ENCODE data around the gene TREML1. TPM values are rescaled to one million over a fixed set of nuclear protein-coding genes. Genes with fewer than 3 reads are reported as not detected.
A peak's percentile ranks its signal among the peaks of the same experiment; 100 is the strongest.

Gene TREML1
- not detected for total RNA-seq

DNA sequence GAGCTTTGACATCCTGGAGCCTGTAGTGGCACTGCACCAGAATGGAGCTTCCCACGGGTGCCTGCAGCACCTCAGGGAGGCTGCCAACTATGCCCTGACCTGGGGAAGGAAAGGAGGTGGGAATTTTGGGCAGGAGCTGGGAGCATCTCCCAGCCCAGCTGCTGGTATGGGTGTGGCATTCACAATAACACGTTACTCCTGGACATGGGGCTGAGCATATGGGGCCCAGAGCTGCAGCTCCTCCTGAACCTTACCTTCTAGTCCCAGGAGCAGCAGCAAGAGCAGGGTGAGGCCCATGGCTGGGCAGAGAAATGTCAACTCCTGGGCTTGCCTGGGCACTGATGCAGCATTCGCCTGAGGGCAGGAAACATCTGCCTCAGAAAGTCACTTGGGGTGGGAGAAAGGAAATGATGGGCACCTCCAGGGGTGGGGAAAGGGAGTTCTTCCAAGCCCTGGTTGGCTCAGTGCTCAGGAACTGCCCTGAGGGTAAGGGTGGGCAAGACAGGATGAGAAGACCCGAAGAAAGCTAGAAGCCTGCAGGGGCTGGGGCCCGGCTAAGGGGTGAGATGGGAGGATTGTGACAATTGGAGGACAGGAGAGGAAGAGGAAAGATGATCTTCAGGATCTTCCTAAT, at the start of gene TREML1:
TSS of gene TREML1 (minus strand) at position 356 of the 634 bp plus-strand sequence. CDS start at position 297, 59 bp downstream.
- Histone ChIP-seq H3K27me3 (no peaks in the 10 kb centered on the region), H3K27ac (no peak within 1 kb of the TSS), H3K36me3 (no peaks in the 10 kb centered on the region), H3K9me3 (no peaks in the 10 kb centered on the region), H3K4me3 (no peak within 1 kb of the TSS), H3K4me1 (no peaks in the 10 kb centered on the region)
- no peak for DNase-seq
- in situ Hi-C loops (cut with MboI; ENCODE audit: low pct_ligation_motif_present in 1 of 4, low pct_unique_long_range_greater_than_20kb in 1 of 4, low sequenced_read_pairs in 3 of 4) (no loop called here), intact Hi-C loops (cut with DNase I; ENCODE audit: low total_unique reads) (no loop called here)
- 20 to 58% methylated on average over 1 to 5 of the region's 5 CpGs for WGBS, 2 donors (ENCODE audit: low coverage in 1 of 2)
- no peak for TF ChIP-seq POLR2AphosphoS5 (IDR thresholded peaks at IDR 0.05)
- no peak for TF ChIP-seq EP300 (IDR thresholded peaks at IDR 0.05; ENCODE audit: low read depth)
- TF ChIP-seq POLR2A (IDR thresholded peaks at IDR 0.05) = no peak
- TF ChIP-seq CTCF (IDR thresholded peaks at IDR 0.05) = no peak

DNA sequence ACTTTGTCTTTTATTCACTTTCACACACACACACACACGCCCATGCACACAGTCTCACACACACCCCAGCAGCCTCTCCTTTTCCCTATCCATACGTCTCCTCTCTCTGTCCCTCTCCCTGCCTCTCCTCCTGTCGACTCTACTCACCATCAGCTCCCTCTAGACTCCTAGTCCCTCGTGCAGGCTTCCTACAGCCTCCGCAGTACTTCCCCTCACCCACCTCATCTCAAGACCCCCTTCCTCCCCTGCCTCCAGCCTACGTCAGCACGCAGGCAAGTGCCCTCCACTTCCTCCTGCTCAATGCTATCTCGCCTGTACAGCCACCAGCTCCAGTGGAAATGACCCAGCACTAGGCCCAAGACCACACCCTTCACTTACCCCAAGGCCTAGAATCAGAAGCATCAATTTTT, 47.6 kb upstream of the TREML1 start:
- 50 to 64% methylated on average over 2 to 8 of the region's 8 CpGs for whole genome bisulfite sequencing, 2 donors (ENCODE audit: low coverage in 1 of 2)
- no peak overlapping the region for H3K4me3 ChIP-seq
- H3K27ac ChIP-seq = no peak overlapping the region
- DNase-seq = no peak
- H3K36me3 ChIP-seq = no peaks in the 10 kb centered on the region
- peaks cover 0 to 7% (median 0%) of the 10 kb centered on the region in 4 donors for H3K4me1 ChIP-seq
- no peaks in the 10 kb centered on the region for H3K27me3 ChIP-seq
- no peak for TF ChIP-seq EP300 (IDR thresholded peaks at IDR 0.05; ENCODE audit: low read depth)
- TF ChIP-seq CTCF (IDR thresholded peaks at IDR 0.05) = no peak
- no peak for TF ChIP-seq POLR2AphosphoS5 (IDR thresholded peaks at IDR 0.05)
- TF ChIP-seq POLR2A (IDR thresholded peaks at IDR 0.05) = no peak
- in situ Hi-C loops (cut with MboI; ENCODE audit: low pct_ligation_motif_present in 1 of 4, low pct_unique_long_range_greater_than_20kb in 1 of 4, low sequenced_read_pairs in 3 of 4) (no loop called here), intact Hi-C loops (cut with DNase I; ENCODE audit: low total_unique reads) (no loop called here)
- no peaks in the 10 kb centered on the region for H3K9me3 ChIP-seq

DNA sequence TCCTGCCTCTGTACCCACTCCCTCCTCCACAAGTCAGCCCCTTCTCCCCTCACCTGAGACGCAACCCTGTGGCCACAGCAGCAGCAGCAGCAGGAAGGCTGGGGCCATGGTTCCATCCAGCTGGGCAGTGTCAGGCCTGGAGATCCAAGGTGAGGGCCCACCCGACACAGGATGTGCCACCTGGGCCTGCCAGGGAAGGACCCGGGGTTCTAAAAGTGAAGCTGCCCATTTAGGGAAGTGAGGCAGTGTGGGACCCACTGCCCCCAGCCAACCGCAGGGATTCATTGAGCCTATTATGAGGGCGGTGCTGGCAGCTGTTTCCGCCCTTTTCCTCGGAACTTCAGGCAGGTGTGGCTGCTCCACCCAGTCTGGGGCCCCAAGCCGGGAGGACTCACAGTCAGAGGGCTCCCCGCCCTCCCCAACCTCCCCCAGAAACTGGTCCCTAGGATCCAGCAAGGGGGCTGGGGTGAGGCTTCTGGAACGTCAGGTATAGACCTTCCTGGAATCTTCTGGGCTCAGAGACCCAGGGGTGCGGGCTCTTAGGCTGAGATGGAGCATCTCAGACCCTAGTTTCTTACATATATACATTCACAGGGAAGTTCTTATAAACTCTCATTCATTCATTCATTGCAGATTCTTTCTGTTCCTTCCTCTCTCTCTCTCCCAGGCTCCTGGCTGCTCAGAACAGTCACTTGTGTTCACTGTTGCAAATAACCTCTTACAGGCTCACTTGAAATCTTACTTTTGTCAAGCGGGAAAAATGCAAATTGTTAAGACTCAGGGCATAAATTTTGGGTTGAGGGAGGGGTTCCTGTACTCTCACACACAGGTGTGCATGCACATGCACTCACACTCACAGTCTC, 47.0 kb upstream of the TREML1 start, which contains the start of gene TREML2:
TSS of gene TREML2 (minus strand) at position 249 of the 863 bp plus-strand sequence. CDS start at position 108, 141 bp downstream.
- Histone ChIP-seq H3K27ac (peak within 1 kb of the TSS; percentile 20 to 61 (median 44)), H3K4me3 (no peak within 1 kb of the TSS), H3K27me3 (no peaks in the 10 kb centered on the region), H3K36me3 (no peaks in the 10 kb centered on the region), H3K4me1 (peaks cover 0 to 7% (median 0%) of the 10 kb centered on the region in 4 donors), H3K9me3 (no peaks in the 10 kb centered on the region)
- TF ChIP-seq POLR2AphosphoS5 (IDR thresholded peaks at IDR 0.05) (no peak), CTCF (IDR thresholded peaks at IDR 0.05) (no peak), EP300 (IDR thresholded peaks at IDR 0.05; ENCODE audit: low read depth) (no peak), POLR2A (IDR thresholded peaks at IDR 0.05) (no peak)
- WGBS, 2 donors (ENCODE audit: low coverage in 1 of 2) = 48 to 63% methylated on average over 3 to 12 of the region's 12 CpGs
- intact Hi-C loops (cut with DNase I; ENCODE audit: low total_unique reads) = no loop called here
- DNase-seq = peak; percentile 24
- in situ Hi-C loops (cut with MboI; ENCODE audit: low pct_ligation_motif_present in 1 of 4, low pct_unique_long_range_greater_than_20kb in 1 of 4, low sequenced_read_pairs in 3 of 4) = no loop called here

- in situ Hi-C loops (cut with MboI; ENCODE audit: low pct_ligation_motif_present in 1 of 4, low pct_unique_long_range_greater_than_20kb in 1 of 4, low sequenced_read_pairs in 3 of 4) = no loop called here
- DNase-seq = peak; percentile 29
- TF ChIP-seq CTCF (IDR thresholded peaks at IDR 0.05) (no peak), POLR2A (IDR thresholded peaks at IDR 0.05) (no peak), POLR2AphosphoS5 (IDR thresholded peaks at IDR 0.05) (no peak), EP300 (IDR thresholded peaks at IDR 0.05; ENCODE audit: low read depth) (no peak)
- Histone ChIP-seq H3K9me3 (no peaks in the 10 kb centered on the region), H3K4me3 (no peak overlapping the region), H3K4me1 (peaks cover 0 to 7% (median 0%) of the 10 kb centered on the region in 4 donors), H3K27me3 (no peaks in the 10 kb centered on the region), H3K27ac (peak overlapping the region; percentile 20 to 61 (median 44)), H3K36me3 (no peaks in the 10 kb centered on the region)
- intact Hi-C loops (cut with DNase I; ENCODE audit: low total_unique reads) = no loop called here
- WGBS, 2 donors (ENCODE audit: low coverage in 1 of 2) = 65% methylated on average over 2 of the region's 2 CpGs; no CpG with 5 or more reads in 1 of the 2 donors
Observed at GRCh38 chr6:41200296-41200900, 46.3 kb upstream of the TREML1 start.
